Fibroblast of the aortic adventitia (primary cell): ENCODE results near the gene FREM1. TPM values are rescaled to one million over a fixed set of nuclear protein-coding genes. Genes with fewer than 3 reads are reported as not detected.

Experiments used
- DNase-seq: peaks from one replicate; pipeline ENCODE4 v3.0.0-alpha.2; 2010; ENCODE audit warnings: low read depth
- H3K4me3 ChIP-seq: 2 replicates; pipeline ENCODE4 v1.5.1; 2011; ENCODE audit warnings: low read depth, mild to moderate bottlenecking, control low read depth, low read length, moderate library complexity
- total RNA-seq: library from RNA; depleted of rRNA; stranded (reverse); fragments of >200 nt; gene quantifications from 2 replicates; pipeline ENCODE4 v1.2.3, GENCODE V29; 2012; ENCODE audit warnings: low replicate concordance
- TF ChIP-seq, protein P1 (sequence below): IDR thresholded peaks from 2 replicates; pipeline ENCODE4 v1.5.1; 2011; ENCODE audit warnings: mild to moderate bottlenecking, low read length, control low read depth, inconsistent platforms; ENCODE audit not compliant: insufficient read depth

Gene FREM1
- total RNA-seq, 1 donor = 0.45 TPM

DNA sequence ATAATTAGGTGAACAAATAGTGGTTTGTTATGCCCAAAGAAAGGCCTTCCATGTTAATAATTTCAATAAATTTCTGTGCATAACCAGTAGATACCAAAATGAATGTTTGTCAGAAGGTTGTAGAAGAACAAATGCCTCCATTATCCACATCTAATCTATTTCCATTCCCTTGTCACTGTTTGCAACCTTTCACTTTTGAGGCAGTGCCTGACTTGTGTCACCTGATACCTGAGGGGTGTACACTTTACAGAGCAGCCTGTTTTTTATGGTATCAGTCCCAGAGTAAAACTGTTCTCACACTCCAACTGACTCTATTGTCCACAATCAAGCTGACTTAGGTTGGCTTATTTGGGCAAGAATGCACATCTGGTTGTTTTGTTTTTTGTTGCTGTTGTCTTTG, 40.1 kb downstream of the FREM1 start:
- DNase-seq = no peak
- TF ChIP-seq, protein P1, sequence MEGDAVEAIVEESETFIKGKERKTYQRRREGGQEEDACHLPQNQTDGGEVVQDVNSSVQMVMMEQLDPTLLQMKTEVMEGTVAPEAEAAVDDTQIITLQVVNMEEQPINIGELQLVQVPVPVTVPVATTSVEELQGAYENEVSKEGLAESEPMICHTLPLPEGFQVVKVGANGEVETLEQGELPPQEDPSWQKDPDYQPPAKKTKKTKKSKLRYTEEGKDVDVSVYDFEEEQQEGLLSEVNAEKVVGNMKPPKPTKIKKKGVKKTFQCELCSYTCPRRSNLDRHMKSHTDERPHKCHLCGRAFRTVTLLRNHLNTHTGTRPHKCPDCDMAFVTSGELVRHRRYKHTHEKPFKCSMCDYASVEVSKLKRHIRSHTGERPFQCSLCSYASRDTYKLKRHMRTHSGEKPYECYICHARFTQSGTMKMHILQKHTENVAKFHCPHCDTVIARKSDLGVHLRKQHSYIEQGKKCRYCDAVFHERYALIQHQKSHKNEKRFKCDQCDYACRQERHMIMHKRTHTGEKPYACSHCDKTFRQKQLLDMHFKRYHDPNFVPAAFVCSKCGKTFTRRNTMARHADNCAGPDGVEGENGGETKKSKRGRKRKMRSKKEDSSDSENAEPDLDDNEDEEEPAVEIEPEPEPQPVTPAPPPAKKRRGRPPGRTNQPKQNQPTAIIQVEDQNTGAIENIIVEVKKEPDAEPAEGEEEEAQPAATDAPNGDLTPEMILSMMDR = no peak
- no peak overlapping the region for H3K4me3 ChIP-seq

DNA sequence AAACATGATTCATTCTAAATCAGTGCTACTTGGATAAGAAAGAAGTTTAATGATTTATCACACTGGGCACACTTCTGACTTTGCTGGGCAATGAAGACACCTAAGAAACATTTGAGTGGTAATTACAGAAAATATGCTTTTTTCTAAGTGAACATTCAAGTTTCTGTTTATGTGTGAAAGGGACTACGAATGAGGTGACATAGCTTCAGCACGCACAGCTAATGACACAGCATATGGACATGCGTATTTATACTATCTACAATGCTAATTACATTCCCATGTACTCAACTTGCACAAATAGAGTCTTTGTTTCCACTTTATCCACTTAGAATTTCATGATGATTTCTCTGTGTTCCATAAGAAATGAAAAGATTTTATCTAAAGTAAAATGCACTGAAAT, 40.6 kb downstream of the FREM1 start:
- DNase-seq = no peak
- TF ChIP-seq, protein P1 = no peak
- H3K4me3 ChIP-seq = no peak overlapping the region

DNA sequence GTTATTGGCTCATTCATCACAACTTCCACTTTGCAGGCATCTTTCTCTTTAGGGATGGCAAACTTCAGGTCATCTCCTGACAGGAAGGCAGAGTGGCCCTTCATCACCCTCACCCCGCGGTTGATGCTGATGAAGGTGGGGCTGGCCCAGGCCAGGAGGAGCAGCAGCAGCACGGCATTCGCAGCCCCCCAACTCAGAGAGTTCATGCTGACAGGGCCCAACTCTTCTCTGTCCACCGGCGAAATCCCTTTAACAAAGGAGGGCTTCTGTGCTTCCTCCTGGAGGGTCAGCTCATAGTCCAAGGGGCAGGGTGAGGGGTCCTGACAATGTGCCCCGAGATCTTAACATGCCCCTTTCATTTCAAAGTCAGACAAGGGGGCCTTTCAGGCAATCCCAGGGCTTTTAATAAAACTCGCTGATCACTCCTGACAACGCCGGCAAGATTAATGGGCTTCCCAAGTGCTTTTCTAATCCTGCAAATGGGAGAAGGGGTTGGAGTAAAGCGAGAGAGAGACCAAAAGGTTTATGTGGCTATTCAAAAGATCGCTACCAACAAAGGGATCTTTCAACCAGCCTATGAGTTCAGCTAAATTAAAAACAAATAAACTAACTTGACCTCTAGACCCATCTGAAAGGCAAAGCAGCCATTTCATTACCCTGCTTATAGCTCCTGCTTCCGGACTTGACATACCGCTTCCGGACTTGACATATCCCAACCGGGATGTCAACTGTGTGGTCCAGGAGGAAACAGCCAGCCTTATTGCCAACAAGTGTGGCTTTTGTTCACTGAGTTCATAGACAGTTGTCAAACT, 41.2 kb downstream of the FREM1 start:
- TF ChIP-seq, protein P1 = no peak
- H3K4me3 ChIP-seq = no peak overlapping the region
- DNase-seq = no peak

DNA sequence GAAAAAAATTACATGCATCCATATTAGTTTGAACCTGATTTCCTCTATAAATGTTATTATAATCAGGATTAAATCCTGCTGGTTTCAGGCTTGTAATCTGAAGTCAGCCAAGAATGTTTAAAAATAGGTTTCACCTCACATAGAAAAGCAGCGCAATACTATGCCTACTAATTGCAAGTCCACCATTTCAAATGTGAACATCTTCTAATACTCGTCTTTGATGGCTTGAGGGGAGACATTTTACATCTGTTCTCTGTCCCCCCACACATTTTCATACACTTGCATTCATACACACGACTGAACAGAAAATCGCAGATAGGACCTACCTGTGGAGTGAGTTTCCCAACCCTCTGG, 41.8 kb downstream of the FREM1 start:
- DNase-seq = no peak
- TF ChIP-seq, protein P1 = no peak
- H3K4me3 ChIP-seq = no peak overlapping the region

- TF ChIP-seq, protein P1 = no peak
- DNase-seq = no peak
- no peak overlapping the region for H3K4me3 ChIP-seq
Measured at GRCh38 chr9:14866200-14866749, 44.0 kb downstream of the FREM1 start.

DNA sequence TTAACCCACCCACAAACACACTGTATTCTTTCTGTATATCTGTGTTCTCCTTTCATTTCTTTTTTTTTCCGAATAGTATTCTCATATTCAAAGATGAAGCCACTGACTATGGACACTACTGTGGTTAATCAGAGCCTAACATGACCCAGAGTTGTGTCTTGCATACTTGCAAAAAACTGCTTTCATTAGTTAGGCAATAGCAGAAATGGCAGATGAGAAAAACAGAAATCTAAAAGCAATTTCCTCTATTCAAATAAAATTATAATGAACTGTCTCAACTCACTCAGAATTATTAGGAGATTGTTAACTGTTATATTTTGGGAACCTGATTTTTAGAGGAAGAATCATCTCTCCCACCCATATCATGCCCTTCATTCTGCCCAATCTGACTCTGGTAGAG, 45.9 kb downstream of the FREM1 start:
- no peak for DNase-seq
- TF ChIP-seq, protein P1 = no peak
- no peak overlapping the region for H3K4me3 ChIP-seq
